Endothelial cell of umbilical vein (primary cell): ENCODE measurements around the gene SHROOM2. TPM values are rescaled to one million over a fixed set of nuclear protein-coding genes. Genes with fewer than 3 reads are reported as not detected.

ENCODE experiments used
- BruUV-seq: library from RNA; stranded (reverse); fragments of 400-500 nt; replicated peaks from 2 replicates; lab custom pipeline; 2021; lab: Mats Ljungman, UMichigan
- CTCF ChIA-PET: fragments of 300-600, 350-600 bp; sonication (Branson Sonifier 250); formaldehyde crosslinking; loops from one replicate; lab custom pipeline; 2021; ENCODE audit warnings: antibody characterized with exemption, inconsistent platforms; lab: Charles Lee
- POLR2A ChIA-PET: fragments of 300-600, 350-600 bp; sonication (Branson Sonifier 250); formaldehyde crosslinking; loops from one replicate; lab custom pipeline; 2021; ENCODE audit warnings: antibody characterized with exemption, inconsistent platforms; lab: Charles Lee
- DNase-seq: peaks from one replicate; pipeline ENCODE4 v3.0.0-alpha.2; 2011; ENCODE audit warnings: low read depth, low spot score
- FAIRE-seq: peaks from 2 replicates; lab custom pipeline; 2011; peaks lifted over from hg19 to GRCh38; lab: Jason Lieb, UNC
- H2AFZ ChIP-seq: 2 replicates; pipeline ENCODE4 v1.6.0; 2012; ENCODE audit warnings: low read depth, low read length, control low read depth, inconsistent platforms
- H3K27ac ChIP-seq: 2 replicates; pipeline ENCODE4 v1.5.1; 2011; ENCODE audit warnings: low read depth, mild to moderate bottlenecking, control low read depth, low read length, moderate library complexity; ENCODE audit not compliant: insufficient read depth
- H3K27me3 ChIP-seq, 2 experiments: 2 replicates each; pipeline versions ENCODE4 v1.6.0 to v1.6.1; 2011; ENCODE audit warnings: low read length in 2 of 2, mixed read lengths in 1 of 2; ENCODE audit not compliant: control insufficient read depth in 2 of 2, insufficient read depth in 2 of 2
- H3K36me3 ChIP-seq, 2 experiments: 2 replicates in 1 of 2; 3 replicates in 1 of 2; pipeline ENCODE4 v1.5.1; 2011; ENCODE audit warnings: low read length in 2 of 2, mild to moderate bottlenecking in 1 of 2, moderate library complexity in 1 of 2; ENCODE audit not compliant: control insufficient read depth in 2 of 2, insufficient read depth in 2 of 2; ENCODE audit errors: extremely low read depth in 1 of 2
- H3K4me1 ChIP-seq: 3 replicates; pipeline ENCODE4 v1.5.1; 2011; ENCODE audit warnings: mild to moderate bottlenecking, low read length; ENCODE audit not compliant: control insufficient read depth, insufficient read depth; ENCODE audit errors: extremely low read depth
- H3K4me2 ChIP-seq: 2 replicates; pipeline ENCODE4 v1.6.1; 2011; ENCODE audit warnings: low read length, control low read depth, mixed read lengths; ENCODE audit not compliant: insufficient read depth
- H3K4me3 ChIP-seq, 3 experiments: fragments of 200-600 bp in 1 of 3; sonication (generic), shearing (Covaris generic) in 1 of 3; replicated peaks in 1 of 3; 2 replicates each; pipeline ENCODE4 v1.5.1; 2011 to 2016; ENCODE audit warnings: control low read depth in 3 of 3, low read length in 3 of 3, mild to moderate bottlenecking in 2 of 3, inconsistent platforms in 1 of 3, low read depth in 1 of 3, moderate library complexity in 1 of 3; ENCODE audit not compliant: insufficient read depth in 1 of 3
- H3K79me2 ChIP-seq: 2 replicates; pipeline ENCODE4 v1.6.0; 2012; ENCODE audit warnings: low read length, inconsistent platforms; ENCODE audit not compliant: control insufficient read depth, insufficient read depth
- H3K9ac ChIP-seq: replicated peaks from 2 replicates; pipeline ENCODE3; 2011; ENCODE audit warnings: low read length, control low read depth; ENCODE audit not compliant: insufficient read depth; ENCODE audit errors: extremely low read depth
- H3K9me1 ChIP-seq: replicated peaks from 3 replicates; pipeline ENCODE4 v1.6.0; 2011; ENCODE audit warnings: mild to moderate bottlenecking, low read length; ENCODE audit not compliant: control insufficient read depth, insufficient read depth; ENCODE audit errors: extremely low read depth
- H3K9me3 ChIP-seq: replicated peaks from 2 replicates; pipeline ENCODE4 v1.5.1; 2012; ENCODE audit warnings: low read length, inconsistent platforms; ENCODE audit not compliant: control insufficient read depth, insufficient read depth
- H4K20me1 ChIP-seq: replicated peaks from 2 replicates; pipeline ENCODE3; 2011; ENCODE audit warnings: mild to moderate bottlenecking, low read length; ENCODE audit not compliant: control insufficient read depth, insufficient read depth; ENCODE audit errors: extremely low read depth
- CTCF ChIP-seq, 2 donors: IDR thresholded peaks; 1 replicate in 1 of 2; 2 replicates in 1 of 2; pipeline ENCODE4 v1.5.1; 2011; ENCODE audit warnings: low read length in 2 of 2, mild to moderate bottlenecking in 2 of 2, moderate library complexity in 2 of 2, control low read depth in 1 of 2, inconsistent platforms in 1 of 2, low read depth in 1 of 2; ENCODE audit not compliant: insufficient read depth in 1 of 2; ENCODE audit errors: extremely low read depth in 1 of 2
- EZH2 ChIP-seq: IDR thresholded peaks from 2 replicates; pipeline ENCODE4 v1.6.1; 2012; ENCODE audit warnings: borderline replicate concordance, low read depth, mild to moderate bottlenecking, moderate library complexity, low read length, inconsistent platforms; ENCODE audit not compliant: severe bottlenecking
- FOS ChIP-seq: IDR thresholded peaks from 2 replicates; pipeline ENCODE4 v1.6.1; 2011; ENCODE audit warnings: mild to moderate bottlenecking, low read length, moderate library complexity, borderline replicate concordance; ENCODE audit not compliant: insufficient read depth
- GATA2 ChIP-seq: IDR thresholded peaks from 2 replicates; pipeline ENCODE4 v1.7.0; 2011; ENCODE audit warnings: low read depth, mild to moderate bottlenecking, moderate library complexity, mixed read lengths, low read length; ENCODE audit not compliant: insufficient read length, insufficient read depth
- JUN ChIP-seq: IDR thresholded peaks from 2 replicates; pipeline ENCODE4 v1.6.1; 2011; ENCODE audit warnings: borderline replicate concordance, low read depth; ENCODE audit not compliant: insufficient read length, insufficient read depth
- MAX ChIP-seq: IDR thresholded peaks from 2 replicates; pipeline ENCODE4 v1.6.1; 2011; ENCODE audit not compliant: insufficient read depth, insufficient read length
- MYC ChIP-seq: IDR thresholded peaks from one replicate; pipeline ENCODE4 v1.6.1; 2011; ENCODE audit warnings: mild to moderate bottlenecking, low read depth, low read length
- POLR2A ChIP-seq: IDR thresholded peaks from 2 replicates; pipeline ENCODE4 v1.6.1; 2012; ENCODE audit warnings: low read depth, mild to moderate bottlenecking, control low read depth, low read length
- POLR2AphosphoS5 ChIP-seq: IDR thresholded peaks from 2 replicates; pipeline ENCODE4 v1.6.1; 2012; ENCODE audit warnings: low read depth, mild to moderate bottlenecking, control low read depth, low read length, moderate library complexity; ENCODE audit not compliant: insufficient read depth
- dilution Hi-C: fragments of 300-500 bp; cut with MboI; formaldehyde crosslinking; loops from one replicate; pipeline ENCODE4 v1.15.0; 2019; ENCODE audit warnings: low sequenced_read_pairs; ENCODE audit not compliant: extremely low pct_ligation_motif_present
- intact Hi-C: fragments of 100-400 bp; cut with micrococcal nuclease; formaldehyde crosslinking; loops from one replicate; pipeline ENCODE4 v1.10.0; 2022
- polyA plus RNA-seq, 4 experiments: library from polyadenylated mRNA; depleted of rRNA in 3 of 4; stranded (reverse) in 3 of 4; unstranded in 1 of 4; fragments of >200 nt; gene quantifications; 2 replicates each; pipeline versions ENCODE4 v1.2.1 to v1.2.3, GENCODE V29; 2011 to 2012; ENCODE audit warnings: missing spikeins in 1 of 4
- total RNA-seq: library from RNA; stranded (reverse); gene quantifications from 2 replicates; pipeline ENCODE4 v1.2.3, GENCODE V29; 2021

SHROOM2 gene
- total and polyA plus RNA-seq, 2 donors (not counting 3 experiments of a cell fraction or from before 2014, with no cell fraction given), result 3.7 to 11.8 TPM

GRCh38 chrX:9845578-9845952 lies 59.3 kb downstream of the SHROOM2 start:
- FAIRE-seq, result no peak
- no peak for DNase-seq
- H3K4me2 ChIP-seq, result no peak overlapping the region
- no peak overlapping the region for H2AFZ ChIP-seq
- ChIA-PET CTCF (no interaction called here), POLR2A (no interaction called here)
- intact Hi-C loops (no loop called here), dilution Hi-C loops (no loop called here)
- H3K9me3 ChIP-seq, result no peaks in the 10 kb centered on the region
- no peaks in the 10 kb centered on the region for H3K36me3 ChIP-seq
- H4K20me1 ChIP-seq, result no peaks in the 10 kb centered on the region
- H3K4me1 ChIP-seq, result peaks cover 21% of the 10 kb centered on the region
- H3K9ac ChIP-seq, result no peak overlapping the region
- H3K4me3 ChIP-seq, result no peak overlapping the region
- peaks cover 5% of the 10 kb centered on the region for H3K79me2 ChIP-seq
- TF ChIP-seq EZH2, result no peak
- no peak for TF ChIP-seq POLR2AphosphoS5
- TF ChIP-seq GATA2, result no peak
- TF ChIP-seq POLR2A, result no peak
- no peak for TF ChIP-seq CTCF (IDR thresholded peaks at IDR 0.05; ENCODE audit: extremely low read depth in 1 of 2, insufficient read depth in 1 of 2, low read depth in 1 of 2, low read length in 2 of 2)
- no peak for TF ChIP-seq MYC
- TF ChIP-seq FOS, result no peak
- TF ChIP-seq JUN, result no peak
- TF ChIP-seq MAX, result no peak
- BruUV-seq, result no TSS peak
- H3K27ac ChIP-seq, result no peak overlapping the region
- no peaks in the 10 kb centered on the region for H3K27me3 ChIP-seq
- H3K9me1 ChIP-seq, result no peaks in the 10 kb centered on the region
